ENCODE measurements around the gene TTC1.

Gene TTC1

GRCh38 chr5:160090059-160090458, 81.1 kb downstream of the TTC1 start:
- DNase-seq: no peak

- no peak for DNase-seq
Measured at GRCh38 chr5:160092514-160092913, 83.6 kb downstream of the TTC1 start.

- DNase-seq: no peak
Measured at GRCh38 chr5:160092960-160093707, 84.2 kb downstream of the TTC1 start.

GRCh38 chr5:160096178-160096577, 87.2 kb downstream of the TTC1 start:
- DNase-seq: no peak

DNA sequence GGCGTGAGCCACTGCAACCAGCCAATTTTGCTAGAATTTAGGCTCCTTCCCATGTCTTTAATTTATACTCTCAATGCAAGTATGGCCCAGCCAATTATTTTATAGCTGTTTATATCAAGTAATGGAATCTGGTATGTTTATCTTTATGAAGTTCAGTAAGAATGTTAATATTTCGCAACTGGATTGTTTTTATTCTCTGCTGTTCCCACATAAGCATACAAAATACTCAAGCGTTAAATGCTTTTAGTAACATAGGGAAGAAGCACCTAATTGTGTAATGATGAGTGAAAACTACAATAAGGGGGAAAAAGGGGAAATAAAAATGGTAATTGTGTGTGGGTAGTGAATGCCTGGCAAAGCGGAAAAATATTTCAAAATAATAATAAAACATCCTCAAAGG, 89.1 kb downstream of the TTC1 start:
- no peak for DNase-seq

DNA sequence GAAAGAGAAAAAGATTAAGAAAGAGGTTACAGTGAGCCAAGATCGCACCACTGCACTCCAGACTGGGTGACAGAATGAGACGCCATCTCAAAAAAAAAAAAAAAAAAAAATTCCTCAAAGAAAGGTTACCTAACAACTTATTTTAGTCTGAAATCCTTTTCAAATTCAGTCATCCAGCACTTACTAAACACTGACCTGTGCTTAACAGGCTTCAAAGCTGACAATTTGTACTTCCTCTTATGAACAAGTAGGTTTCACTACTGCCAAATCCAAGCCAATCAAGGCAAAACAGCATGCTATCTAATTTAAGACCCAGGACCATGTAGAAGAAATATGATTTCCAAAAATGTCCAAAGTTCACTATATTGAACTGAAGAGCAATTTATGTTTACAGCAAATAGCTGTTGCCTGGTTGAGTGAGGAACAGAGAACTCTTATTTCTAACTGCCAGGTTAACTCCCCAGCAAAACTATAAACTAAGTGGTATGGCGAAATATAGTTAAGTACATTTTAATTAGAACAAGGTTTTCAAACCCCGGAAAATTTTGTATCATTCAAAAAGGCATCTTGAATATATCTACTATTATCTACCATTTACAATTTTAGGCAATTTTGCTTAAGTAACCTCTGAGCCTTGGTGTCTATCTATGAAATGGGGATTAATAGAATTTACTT, 96.9 kb downstream of the TTC1 start:
- DNase-seq: no peak

- DNase-seq: no peak
Measured at GRCh38 chr5:160108124-160108523, 99.2 kb downstream of the TTC1 start.
